ENCODE measurements around the gene EIF4H.

DNA sequence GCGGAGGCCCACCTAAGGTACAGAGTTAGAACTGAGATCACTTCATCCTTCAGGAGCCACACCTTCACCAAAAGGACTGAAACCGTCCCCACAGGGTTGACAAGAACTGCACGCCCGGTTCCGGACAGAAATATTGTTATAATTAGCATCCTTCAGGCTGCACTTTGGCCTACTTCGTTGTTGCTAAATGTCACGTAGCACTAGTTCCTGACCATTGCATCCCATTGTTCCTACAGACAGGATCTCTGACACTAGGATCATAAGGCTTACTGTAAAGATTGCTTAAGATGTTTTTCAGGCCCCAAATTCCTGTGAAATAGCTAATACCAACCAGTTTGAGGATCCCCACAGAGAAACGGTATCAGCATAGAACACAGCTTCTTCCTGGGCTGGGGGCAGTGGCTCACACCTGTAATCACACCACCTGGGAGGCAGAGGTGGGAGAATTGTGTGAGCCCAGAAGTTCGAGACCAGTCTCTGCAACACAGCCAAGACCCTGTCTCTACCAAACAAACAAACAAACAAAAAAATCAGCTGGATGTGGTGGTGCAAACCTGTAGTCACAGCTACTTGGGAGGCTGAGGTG is 18.3 kb upstream of the EIF4H start:
- TF ChIP-seq, protein P1, sequence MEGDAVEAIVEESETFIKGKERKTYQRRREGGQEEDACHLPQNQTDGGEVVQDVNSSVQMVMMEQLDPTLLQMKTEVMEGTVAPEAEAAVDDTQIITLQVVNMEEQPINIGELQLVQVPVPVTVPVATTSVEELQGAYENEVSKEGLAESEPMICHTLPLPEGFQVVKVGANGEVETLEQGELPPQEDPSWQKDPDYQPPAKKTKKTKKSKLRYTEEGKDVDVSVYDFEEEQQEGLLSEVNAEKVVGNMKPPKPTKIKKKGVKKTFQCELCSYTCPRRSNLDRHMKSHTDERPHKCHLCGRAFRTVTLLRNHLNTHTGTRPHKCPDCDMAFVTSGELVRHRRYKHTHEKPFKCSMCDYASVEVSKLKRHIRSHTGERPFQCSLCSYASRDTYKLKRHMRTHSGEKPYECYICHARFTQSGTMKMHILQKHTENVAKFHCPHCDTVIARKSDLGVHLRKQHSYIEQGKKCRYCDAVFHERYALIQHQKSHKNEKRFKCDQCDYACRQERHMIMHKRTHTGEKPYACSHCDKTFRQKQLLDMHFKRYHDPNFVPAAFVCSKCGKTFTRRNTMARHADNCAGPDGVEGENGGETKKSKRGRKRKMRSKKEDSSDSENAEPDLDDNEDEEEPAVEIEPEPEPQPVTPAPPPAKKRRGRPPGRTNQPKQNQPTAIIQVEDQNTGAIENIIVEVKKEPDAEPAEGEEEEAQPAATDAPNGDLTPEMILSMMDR (IDR thresholded peaks at IDR 0.05): no peak
- no peak for TF ChIP-seq EZH2 (IDR thresholded peaks at IDR 0.05)
